GM11168 (cell line): ENCODE data around the gene WDR5.

Experiments
- in situ Hi-C: fragments of 300-500 bp; cut with MboI; formaldehyde crosslinking; loops from one replicate; pipeline ENCODE4 v1.12.0; 2022; ENCODE audit warnings: low sequenced_read_pairs; ENCODE audit not compliant: unreplicated experiment

WDR5 gene

DNA sequence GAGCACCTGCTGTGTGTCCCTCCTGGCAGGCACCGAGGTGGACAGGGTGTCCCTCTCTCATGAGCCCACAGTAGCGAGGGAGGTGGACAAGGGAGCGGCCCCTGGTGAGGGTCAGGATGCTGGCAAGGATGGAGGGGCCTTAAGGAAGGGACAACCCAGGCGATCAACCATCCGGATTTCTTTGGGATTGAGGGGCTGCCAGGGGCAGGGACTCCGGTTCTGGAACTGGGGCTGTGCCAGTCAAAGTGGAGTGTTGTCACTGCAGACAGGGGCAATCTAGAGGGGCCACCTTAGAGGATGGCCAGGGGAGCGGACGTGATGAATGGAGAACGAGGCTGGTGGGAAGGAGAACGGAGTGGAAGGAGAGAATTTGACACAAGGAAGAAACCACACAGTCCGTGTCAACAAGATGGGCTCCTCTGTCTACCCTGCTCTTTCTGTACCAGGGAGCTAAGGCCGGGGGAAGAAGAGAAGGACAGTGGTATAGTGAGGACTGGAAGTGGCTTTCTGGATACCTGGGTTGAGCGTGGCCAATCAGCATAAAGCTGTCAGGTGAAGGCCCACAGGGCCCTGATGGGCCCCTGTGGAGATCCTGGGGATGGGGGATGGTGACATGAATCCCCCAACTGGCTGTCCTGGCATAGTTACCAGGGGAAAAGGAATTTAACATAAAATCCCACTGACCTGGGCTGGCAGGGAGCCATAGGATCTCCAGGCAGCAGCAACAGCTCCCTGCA, 4.2 kb upstream of the WDR5 start:
- in situ Hi-C loops, result no loop called here

DNA sequence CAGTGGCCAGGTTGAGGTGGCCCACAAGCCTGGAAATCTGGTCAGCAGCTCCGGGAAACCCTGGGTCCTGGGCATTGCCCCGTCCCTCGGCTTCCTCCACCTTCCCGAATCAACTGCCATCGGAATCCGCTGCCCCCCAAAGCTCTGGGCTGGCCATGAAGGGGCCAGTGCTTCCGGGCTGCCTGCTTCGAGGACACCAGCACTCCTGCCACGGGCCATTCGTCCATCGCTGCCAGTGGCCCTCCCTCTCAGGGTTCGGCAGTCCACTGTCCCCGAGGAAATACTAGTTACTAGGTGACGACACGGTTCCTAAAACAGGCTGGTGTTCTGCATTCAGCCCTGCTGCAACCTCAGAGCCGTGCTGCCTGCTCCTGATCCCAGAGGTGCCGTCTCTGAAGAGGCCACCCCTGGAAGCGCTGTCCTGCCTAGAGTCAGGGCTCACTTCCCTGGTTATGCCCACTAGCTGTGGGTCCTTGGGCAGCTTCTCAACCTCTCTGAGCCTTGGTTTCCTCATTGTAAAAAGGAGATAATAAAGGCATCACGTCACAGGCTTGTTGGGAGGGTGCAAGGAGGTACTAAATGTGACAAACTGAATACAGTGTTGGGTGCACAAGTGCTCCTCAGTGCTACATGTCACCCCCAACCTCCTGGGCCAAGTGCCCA, 3.5 kb upstream of the WDR5 start:
- in situ Hi-C loops, result no loop called here

DNA sequence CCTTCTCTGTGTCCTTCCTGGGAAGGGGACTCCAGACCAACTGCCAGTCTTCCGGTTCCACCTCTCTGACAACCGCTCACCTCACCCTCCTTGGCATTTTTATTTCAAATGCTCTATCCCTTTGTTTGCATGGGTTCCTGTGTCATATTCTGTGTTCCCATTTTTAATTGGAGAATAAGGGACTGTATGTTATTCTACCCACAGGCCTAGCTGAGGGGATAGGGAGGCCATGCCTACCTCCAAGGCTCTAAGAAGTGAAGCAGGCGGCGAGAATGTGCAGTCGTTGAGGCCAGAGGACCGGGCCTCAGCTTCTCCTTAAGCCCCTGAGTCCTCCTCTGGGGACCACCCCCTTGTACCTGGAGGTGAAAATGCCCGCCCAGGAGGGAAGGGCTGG, 936 bp upstream of the WDR5 start:
- in situ Hi-C loops, result no loop called here

DNA sequence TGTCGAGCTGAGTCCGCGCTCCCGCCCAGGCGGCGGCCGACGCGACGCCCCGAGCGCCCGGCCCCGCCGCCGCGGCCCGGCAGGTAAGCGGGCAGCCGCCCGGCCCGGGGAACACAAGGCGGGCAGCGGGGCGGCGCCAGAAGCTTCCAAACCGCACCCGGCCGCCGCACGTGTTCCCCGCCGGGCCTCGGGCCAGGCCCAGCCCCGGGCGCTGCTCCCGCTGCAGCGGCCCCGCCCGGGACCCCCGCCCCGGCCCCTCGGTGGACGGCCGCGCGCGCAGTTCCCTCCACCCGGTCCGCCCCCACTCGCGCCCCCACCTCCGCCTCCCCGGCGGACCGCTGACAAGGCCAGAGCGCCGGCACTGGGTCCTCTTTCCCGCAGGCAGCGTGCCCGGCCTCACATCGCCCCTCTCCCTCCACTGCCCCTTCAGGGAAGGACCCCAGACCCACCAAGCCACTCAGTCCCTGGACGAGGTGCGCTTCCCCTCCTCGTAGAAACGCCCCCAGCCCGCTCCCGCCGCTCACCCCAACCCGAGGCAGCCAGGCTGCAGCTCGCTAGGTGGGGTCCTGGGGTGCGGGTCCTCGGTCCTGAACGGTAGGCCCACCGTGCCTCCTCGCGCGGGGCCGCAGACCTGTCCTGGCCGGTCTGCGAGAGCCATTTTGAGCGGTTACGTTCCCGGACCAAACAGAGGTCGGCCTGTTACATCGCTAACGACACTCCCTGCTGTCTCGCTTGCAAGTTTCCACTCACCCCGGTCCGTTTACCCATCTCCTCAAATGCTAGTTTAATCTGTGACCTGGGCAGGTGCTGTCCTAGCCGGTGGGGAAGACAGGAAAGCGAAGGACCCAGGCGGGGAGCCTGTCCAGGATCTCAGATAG, 475 bp downstream of the WDR5 start:
- in situ Hi-C loops, result no loop called here

DNA sequence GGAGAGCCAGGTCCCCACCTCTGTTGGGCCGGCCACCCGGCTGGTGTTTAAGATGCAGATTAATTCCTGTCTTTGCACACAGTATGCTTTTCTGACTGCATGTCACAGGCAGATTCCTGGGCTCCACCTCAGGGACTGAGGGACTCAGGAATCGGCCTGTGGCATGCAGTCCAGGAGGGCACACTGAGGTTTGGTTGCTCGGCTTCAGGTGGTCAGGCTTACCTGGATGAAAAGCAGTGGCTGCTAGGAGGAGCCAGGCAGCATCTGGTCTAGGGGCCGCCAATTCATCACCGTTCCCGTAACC, 1.1 kb downstream of the WDR5 start:
- in situ Hi-C loops, result no loop called here

DNA sequence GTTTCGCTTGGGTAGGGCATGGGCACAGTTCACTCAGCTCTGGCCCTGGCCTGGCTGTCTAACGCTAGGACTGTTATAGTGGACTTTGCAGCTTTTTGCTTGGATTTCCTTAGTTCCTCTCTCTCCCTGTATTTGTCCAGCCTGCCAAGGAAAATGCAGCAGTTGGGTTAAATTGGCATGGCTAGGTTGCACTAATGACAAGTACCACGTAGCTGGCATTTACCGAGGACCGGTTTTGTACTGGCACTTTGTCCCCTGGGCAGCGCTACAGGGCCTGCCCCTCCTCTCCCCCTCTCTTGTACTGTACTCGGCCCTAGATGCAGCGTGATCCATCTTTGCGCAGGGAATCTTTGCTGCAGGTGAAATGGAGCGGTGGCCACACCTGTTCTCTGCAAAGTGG, 2.4 kb downstream of the WDR5 start:
- in situ Hi-C loops, result no loop called here

DNA sequence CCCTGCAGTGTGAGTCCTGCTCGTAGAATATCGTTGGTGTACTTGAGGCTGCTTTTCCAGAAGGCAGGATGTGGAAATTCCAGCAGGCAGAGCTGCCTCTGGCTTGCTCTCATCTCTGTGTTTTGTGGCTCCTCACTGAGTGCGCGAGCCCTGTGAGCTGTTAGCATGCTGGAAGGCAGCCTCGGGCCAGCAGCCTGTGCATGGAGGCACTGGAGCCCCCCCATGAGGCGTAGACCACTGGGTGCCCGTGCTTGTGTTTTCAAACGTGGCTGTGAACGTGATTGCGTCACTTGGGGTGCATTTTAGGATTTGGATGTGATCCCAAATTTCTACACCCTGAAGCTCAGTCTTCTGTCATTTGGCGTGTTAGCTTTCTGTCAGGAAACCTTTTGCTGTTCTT, 3.2 kb downstream of the WDR5 start:
- in situ Hi-C loops, result no loop called here

DNA sequence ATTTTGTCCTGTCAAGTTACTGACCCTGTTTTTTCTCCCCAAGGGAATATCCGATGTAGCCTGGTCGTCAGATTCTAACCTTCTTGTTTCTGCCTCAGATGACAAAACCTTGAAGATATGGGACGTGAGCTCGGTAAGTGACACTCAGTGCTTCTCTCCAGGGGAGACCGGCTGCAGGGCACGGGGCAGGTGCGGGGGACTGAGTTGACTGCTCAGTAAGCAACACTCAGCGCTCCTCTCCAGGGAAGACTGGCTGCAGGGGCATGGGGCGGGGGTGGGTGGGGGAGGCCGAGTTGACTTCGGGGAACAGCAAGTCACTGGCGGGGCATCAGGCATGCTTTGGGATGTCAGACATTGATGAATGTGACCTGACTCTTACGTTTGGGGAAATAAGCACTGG, 6.0 kb downstream of the WDR5 start:
- in situ Hi-C loops, result no loop called here

DNA sequence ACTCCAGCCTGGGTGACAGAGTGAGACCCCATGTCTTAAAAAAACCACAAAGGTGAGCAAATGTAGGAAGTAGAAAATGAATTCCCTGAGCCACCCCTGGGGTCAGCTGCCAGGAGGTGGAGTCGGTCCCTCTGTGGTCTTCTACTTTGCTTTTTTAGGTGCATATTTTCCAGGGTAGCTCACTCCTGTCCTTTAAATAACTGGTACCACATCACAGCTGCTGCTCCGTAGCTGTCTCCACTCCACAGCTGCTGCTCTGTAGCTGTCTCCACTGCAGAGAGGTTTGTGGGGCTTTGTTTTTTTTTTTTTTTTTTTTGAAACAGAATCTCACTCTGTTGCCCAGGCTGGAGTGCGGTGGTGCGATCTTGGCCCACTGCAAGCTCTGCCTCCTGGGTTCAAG, 8.9 kb downstream of the WDR5 start:
- in situ Hi-C loops, result no loop called here

DNA sequence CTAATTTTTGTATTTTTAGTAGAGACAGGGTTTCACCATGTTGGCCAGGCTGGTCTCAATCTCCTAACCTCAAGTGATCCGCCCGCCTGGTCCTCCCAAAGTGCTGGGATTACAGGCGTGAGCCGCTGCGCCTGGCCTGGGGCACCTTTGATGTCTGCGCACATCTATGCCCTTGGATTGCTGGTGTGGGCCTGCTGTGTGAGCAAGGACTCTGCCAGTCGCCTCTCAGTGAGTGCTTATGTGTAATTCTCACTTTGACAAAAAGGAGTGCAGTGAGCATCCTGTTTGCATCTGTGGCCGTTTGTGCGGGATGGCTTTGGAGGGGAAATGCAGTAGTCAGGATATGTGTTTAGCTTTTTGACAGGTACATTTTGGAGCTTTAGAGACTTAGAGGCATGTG, 9.4 kb downstream of the WDR5 start:
- in situ Hi-C loops, result no loop called here

DNA sequence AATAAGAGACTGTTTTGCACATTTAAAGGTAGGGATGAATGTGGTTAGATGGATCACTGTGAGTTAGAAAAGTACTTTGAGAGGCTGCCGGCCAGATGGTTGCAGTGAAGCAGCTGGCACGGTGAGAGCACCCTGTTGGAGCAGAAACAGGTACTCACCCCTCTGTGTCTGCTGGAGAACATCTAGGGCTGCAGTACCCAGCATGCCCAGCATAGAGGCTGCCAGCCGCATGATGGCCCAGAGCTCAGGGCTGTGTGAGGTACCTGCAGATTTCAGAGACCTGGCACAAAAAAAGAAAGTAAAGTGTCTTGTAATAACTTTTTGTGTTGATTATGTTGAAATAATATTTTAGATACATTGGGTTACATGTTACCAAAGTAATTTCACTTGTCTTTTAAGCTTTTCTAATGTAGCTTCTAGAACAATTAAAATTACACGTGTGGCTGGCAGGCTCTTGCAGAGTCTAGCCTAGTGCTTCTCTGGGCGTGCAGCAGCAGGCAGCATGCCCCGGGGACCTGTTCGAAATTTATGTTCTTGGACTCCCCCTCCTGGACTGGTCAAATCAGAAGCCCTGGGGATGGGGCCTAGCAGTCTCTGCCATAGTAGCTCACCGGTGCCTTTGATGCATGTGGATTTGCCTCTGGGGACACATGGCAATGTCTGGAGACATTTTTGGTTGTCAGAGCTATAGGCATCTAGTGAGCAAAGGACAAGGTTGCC, 11.1 kb downstream of the WDR5 start:
- in situ Hi-C loops, result no loop called here

DNA sequence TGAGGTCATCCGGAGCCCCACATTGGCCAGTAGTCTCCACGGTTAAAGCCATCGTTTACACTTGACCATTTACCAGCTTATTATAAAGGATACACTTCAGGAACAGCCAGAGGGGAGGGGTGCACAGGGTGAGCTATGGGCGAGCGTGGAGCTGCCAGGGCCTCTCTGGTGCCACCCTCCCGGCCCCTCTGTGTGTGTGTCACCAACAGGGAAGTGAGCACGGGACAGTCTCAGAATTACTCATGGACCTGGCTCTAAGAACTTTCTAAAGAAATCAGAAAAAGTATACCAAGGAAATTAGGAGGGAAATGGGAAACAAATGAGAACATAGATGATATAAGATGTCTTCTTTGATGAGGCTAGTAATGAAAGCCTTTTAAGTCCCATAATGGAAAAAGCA, 13.5 kb downstream of the WDR5 start:
- in situ Hi-C loops, result no loop called here

DNA sequence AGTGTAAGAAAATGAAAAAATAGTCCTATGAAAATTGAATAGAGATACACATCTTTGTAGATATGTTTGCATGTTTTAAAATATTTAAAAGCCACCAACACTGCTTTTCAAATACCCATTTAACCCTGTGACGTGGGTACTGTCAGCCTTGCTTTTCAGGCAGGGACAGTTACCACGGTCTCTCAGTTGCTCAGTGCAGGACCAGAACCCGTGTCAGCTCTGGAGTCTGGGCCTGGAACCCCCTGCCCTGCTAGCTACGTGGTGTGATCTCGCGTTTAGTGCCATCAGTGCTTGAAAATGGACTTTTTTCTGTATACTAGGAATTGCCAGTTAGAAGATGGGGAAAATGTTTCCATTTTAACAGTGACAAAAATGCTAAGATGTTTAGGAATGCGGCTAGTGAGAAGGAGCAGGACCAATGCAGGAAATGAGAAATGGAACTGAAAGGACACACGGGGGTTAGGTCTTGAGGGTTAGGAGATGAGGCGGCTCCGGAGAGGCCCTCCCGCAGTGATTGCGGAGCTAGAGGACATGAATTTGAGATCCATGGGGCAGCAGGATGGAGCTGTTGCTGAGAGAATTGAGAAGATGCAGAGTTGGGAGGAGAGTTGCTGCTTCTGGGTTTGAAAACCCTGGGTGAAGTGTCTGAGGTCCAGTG, 14.8 kb downstream of the WDR5 start:
- in situ Hi-C loops, result no loop called here

DNA sequence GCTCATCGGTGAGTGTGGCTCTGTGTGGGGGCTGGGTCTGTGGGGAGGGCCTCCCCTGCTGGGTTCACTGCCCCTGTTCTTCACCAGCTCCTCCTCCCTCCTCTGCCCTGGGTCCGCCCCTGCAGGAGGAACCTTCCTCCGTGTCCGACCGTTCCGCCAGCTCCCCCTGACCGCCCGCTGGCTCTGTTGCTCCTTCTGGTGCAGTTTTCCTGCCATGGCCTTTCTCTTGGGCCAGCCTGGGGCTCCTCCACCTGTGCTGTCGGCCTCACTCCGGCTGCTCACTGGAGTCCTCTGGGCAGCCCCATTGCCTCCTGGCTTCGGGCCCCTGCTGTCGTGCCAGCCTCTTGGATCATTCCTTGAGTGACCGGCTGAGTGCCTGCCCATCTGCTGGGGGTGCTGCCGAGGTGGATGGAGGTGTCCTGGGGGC, 16.2 kb downstream of the WDR5 start:
- in situ Hi-C loops, result no loop called here

DNA sequence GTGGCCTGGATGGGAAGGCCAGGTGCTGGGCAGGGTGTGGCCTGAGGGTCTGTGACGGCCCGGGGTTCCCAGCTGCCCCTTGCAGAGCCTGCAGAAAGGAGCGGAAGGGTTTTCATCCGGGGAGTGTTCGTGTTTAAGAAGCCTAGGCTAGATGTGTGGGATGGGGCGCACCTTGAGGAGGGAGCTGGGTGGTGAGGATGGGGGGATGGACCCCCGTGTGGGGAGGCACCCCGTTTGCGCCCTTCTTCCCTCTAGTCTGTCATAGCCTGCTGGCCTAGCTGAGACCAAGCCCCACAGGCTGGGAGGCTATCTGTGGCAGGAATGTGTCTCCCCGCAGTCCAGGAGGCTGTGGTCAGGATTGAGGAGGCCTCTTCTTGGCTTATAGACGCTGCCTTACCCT, 16.6 kb downstream of the WDR5 start:
- in situ Hi-C loops, result no loop called here

DNA sequence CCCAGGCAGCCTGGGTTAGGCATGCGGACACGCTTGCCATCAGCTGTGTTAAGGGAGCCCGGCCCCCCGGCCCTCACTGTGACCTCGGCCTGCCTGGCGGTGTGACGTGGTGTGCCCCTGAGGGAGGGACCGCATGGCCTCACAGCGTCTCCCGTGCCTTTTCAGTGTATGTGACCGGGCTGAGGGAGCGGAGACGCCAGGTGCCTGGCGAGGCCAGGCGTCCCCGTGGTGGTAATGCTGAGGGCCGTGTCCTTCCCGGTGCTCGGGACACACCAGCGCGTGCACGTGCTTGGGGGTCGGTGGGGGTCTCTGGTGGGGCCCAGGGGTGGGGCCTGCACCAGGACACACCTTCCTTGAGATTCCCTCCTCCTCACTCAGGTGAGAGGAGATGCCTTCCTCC, 17.6 kb downstream of the WDR5 start:
- in situ Hi-C loops, result no loop called here

DNA sequence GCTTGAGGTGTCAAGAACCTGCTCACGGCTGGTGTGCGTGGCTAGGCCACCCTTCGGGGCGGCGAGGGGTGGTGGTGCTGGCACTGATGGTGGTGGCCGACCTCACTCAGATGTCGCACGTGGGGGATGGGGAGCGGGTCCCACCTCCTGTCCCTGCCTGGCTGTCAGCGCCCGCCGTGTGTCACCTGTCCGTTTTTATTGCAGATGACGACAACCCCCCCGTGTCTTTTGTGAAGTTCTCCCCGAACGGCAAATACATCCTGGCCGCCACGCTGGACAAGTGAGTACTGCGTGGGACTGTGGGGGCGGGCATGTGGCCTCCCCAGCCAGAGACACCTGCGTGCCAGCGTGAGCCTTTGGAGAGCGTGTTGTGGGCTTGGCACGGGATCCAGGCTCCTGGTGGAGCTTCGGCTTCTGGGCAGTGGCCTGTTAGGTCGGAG, 18.4 kb downstream of the WDR5 start:
- in situ Hi-C loops, result no loop called here

DNA sequence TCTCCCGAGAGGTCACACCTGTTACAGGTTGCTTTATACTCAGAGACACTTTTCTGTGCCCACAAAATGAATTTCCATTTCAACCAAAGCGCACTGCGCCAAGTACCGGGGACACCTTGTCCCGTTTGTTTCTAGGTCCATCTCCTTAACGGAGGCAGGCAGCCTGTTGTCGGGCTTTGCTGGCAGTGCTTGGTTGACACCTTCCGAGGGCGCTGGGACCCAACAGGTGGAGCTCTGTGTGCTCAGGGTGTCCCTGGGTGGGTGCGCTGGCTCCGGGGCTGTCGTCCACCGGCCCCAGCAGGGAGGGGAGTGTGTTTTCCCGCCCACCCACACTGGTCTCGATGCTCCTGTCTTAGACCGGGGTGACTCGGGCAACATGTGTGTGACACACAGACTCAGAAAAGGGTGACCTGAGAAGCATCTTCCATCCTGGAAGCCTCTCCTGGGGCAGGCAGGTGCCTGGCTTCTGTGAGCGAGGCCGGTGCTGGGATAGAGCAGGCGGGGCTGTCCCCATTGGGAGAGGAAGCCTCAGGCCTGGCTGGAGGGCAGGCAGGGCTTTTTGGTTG, 20.0 kb downstream of the WDR5 start:
- in situ Hi-C loops, result no loop called here

DNA sequence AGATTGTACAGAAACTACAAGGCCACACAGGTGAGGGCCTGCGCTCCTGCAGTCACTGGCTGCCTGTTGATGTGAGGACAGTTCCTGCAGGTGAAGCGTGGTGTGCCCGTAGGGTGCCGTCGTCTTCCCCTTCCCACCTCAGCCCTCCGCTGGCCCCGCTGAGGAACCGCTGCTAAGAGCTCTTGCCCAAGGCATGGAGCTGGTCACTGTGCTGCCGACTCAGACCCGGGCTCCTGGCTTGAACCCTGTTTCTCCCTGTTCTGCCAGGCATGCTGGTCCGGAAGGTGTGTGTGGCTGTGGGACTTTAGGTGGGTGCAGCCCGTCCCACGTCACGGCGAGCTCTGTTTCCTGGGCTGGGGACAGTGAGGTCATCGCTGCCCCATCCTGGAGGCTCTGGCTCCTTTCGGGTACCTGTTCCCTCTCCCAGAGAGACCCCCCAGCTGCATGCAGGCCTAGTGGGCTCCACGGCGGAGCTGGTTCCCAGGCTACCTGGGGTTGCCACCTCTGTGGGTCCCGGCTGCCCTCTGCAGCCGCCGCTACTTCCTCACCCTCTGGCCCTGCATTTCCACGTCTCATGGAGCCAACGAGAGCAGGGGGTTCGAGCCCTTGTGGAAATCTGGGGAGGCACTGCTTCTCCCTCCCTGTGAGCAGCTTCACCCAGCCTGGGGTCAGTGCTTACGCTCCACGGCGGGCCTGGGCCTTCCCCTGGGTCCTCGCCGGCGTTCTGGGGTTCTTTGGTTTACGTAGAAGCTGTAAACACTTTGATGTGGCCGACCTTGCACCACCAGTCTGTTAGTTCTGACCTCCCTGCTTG, 20.9 kb downstream of the WDR5 start:
- in situ Hi-C loops, result no loop called here
